ENCODE data around the gene DTX3.
A peak's percentile ranks its signal among the peaks of the same experiment; 100 is the strongest.

DTX3 gene

DNA sequence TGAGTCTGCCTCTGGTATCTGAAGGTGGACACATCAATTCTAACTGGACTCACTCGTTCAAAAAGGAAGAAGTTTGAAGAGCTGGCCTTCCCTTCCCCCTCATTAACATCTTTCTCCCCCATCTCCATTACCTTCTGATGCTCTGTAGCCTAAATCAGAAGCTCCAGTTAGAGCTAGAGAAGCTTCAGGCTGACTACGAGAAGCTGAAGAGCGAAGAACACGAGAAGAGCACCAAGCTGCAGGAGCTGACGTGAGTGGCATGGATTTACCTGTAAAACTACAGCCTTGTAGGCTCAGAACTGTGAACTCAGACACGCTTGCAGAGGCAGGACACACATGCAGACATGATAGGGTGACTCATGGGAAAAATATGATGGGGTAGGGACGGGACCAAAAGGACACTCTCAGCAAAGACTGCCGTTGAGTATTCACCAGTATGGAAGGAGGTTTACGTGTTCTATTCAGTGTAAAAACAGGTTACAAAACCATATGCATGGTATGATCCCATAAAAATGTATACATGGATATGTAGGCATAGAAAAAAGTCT is 27.9 kb upstream of the DTX3 start:
- H3K27me3 Mint-ChIP-seq, result peaks cover 24% of the 10 kb centered on the region
- no peaks in the 10 kb centered on the region for H3K4me1 Mint-ChIP-seq
- no peak for DNase-seq
- no peaks in the 10 kb centered on the region for H3K36me3 Mint-ChIP-seq
- CTCF ChIA-PET, result interaction anchor here (1.3 kb wide), 1 partner anchor 65 kb away, joined by 4 read pairs; no protein-coding TSS in a partner anchor
- H3K9me3 Mint-ChIP-seq, result no peaks in the 10 kb centered on the region
- no peak overlapping the region for H3K27ac Mint-ChIP-seq
- H3K4me3 Mint-ChIP-seq, result no peak overlapping the region

DNA sequence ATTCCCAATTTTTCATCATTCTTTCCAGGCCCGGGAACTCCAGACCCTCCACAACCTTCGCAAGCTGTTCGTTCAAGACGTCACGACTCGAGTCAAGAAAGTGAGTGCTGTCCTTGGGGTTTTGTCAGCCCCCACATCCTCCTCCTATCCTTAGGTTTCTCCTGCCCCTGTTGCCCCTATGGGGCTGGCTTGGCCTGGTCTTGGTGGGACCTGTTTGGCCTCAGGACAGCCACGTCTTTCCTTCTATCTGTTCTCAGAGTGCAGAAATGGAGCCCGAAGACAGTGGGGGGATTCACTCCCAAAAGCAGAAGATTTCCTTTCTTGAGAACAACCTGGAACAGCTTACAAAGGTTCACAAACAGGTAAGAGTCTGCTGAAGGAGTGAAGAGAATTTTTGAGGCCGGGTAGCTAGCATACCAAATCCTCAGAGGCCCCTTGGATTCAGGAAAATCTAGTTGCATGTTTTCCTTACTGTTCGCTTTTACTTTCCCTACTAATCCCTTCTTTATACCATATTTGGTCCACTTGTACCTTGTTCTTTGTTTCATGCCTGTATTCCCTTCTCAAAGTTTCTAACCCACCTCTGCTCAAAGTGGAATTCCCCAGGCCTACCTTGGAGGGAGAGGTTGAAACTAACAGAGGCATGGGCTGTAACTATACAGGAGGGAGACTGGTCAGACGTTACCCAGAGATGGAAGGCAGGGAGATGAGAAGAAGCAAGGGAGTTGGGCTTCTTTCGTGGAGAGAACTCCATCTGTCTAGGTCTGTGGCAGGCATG is 26.5 kb upstream of the DTX3 start:
- CTCF ChIA-PET, result no interaction called here
- no peaks in the 10 kb centered on the region for H3K36me3 Mint-ChIP-seq
- DNase-seq, result no peak

DNA sequence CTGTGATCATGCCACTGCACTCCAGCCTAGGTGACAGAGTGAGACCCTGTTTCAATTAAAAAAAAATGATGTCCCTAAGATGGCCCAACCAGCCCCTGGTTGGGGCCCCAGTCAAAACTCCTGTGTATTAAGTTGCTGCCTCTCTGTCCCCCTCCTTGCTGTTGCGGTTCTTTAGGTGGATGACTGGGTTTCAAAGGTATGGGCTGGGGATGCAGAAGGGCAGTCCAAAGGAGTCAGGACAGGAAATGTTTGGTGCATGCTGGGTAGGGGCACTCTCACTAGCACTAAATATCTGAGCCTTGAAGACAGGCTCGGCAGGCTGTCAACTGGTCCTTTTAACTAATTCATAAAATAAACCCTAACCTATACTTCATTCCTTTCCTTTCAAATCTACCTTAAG is 25.6 kb upstream of the DTX3 start:
- no peak for DNase-seq
- Mint-ChIP-seq H3K27ac (no peak overlapping the region), H3K9me3 (no peaks in the 10 kb centered on the region), H3K36me3 (no peaks in the 10 kb centered on the region), H3K27me3 (peaks cover 27% of the 10 kb centered on the region), H3K4me3 (no peak overlapping the region), H3K4me1 (peaks cover 6% of the 10 kb centered on the region)
- CTCF ChIA-PET, result interaction anchor here (7.5 kb wide), 1 partner anchor 44 kb away, joined by 143 read pairs; no protein-coding TSS in a partner anchor

More for the DNA sequence above, 26.5 kb upstream of the DTX3 start:
- Mint-ChIP-seq H3K27me3 (peaks cover 24% of the 10 kb centered on the region), H3K4me1 (peaks cover under 1% of the 10 kb centered on the region), H3K27ac (no peak overlapping the region), H3K9me3 (no peaks in the 10 kb centered on the region), H3K4me3 (no peak overlapping the region)

DNA sequence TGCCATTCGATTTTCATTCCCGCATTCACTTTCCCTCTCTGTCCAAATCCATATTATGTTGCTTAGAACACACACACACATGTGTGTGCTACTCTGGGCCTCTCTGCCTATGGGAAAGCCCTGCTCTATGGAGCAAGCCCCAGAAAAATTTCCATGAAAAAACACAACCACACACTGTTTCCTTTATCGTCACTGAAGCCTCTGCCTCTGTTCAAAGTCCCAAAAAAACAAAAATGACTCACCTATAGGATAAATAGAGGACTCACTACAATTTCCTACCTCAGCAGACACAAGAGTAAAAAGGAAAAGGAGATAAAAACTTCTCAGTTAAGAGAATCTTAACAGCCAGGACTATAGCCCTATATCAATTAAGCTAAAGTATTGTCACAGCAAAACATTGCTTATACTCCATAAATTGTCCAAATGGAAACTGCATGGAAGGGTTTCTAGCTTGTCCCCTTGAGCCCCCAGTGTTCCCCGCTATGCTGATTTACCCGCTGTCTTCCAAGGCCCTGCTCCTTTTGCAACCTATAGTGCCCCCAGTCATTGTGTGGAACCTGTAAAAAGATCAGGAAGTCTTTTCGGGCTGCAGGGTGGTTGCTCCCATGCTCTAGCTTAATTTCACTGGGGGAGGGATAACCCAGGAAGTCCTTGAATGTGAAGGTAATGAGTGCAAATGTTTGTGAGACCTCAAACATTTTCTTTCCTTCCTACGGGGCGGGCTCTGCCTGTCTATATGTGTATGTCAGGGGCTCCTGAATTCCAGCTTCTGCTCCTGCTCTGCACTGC is 24.8 kb upstream of the DTX3 start:
- no peak overlapping the region for H3K27ac Mint-ChIP-seq
- CTCF ChIA-PET, result interaction anchor here (1.6 to 7.5 kb wide), 3 partner anchors 43 to 121 kb away, joined by 5 to 143 read pairs (median 14); partner anchors contain the start of gene GLI1
- H3K4me3 Mint-ChIP-seq, result no peak overlapping the region

DNA sequence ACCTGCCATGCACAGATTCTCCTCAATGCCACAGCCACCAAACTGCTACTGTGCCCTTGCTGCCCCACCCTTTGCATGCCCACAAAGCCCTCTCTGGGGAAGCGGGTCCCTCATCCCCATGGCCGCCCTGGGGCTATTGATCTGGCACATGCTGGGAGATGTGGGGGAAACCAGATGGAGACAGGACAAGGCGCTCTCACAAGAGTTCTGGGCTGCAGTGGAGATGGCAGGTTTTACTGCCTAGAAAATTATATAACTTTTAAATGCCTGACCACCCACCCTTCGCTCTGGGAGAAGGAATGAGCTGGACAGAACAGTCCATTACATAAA is 24.2 kb upstream of the DTX3 start:
- no peak overlapping the region for H3K27ac Mint-ChIP-seq
- no peak overlapping the region for H3K4me3 Mint-ChIP-seq

More for the DNA sequence above, 24.8 kb upstream of the DTX3 start:
- Mint-ChIP-seq H3K9me3 (no peaks in the 10 kb centered on the region), H3K27me3 (peaks cover 24% of the 10 kb centered on the region), H3K4me1 (peaks cover 8% of the 10 kb centered on the region), H3K36me3 (no peaks in the 10 kb centered on the region)
- no peak for DNase-seq

DNA sequence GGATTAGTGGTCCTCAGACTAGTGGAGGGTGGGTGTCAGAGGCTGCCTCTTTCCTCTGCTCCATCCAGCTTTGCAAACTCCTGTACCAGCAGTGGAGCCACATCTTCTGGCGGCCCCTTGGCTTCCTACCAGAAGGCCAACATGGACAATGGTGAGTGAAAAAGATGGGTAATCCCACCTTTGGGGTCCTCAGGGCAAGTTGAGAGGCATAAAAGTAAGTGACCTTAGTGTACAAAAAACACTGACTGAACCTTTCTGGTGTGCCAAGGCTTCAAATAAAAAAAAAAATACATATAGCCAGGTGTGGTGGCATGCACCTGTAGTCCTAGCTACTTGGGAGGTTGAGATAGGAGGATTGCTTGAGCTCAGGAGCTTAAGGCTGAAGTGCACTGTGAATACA is 22.8 kb upstream of the DTX3 start:
- H3K27me3 Mint-ChIP-seq, result peaks cover 14% of the 10 kb centered on the region

More for the DNA sequence above, 24.2 kb upstream of the DTX3 start:
- Mint-ChIP-seq H3K27me3 (peaks cover 22% of the 10 kb centered on the region), H3K9me3 (no peaks in the 10 kb centered on the region), H3K4me1 (peaks cover 8% of the 10 kb centered on the region), H3K36me3 (no peaks in the 10 kb centered on the region)
- no peak for DNase-seq
- CTCF ChIA-PET, result interaction anchor here (0.8 to 7.5 kb wide), 5 partner anchors 9 to 122 kb away, joined by 3 to 143 read pairs (median 5); partner anchors contain the start of gene GLI1

DNA sequence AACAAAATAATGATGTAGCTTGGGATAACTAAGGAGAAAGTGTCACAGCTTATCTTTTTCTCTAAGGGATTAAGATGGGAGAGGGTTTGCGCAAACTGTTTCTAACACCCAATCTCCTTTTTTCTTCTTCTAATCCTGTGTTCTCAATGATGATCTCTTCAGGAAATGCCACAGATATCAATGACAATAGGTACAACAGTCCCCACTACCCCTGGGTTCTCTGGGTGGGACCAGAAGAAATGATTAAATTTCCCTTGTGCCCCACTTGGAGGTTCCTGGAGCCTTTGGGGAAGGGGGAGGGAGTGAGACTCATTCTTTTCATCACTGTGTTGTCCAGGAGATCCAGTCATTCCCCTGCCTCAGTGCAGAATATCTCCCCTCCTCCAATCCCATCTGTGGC is 22.2 kb upstream of the DTX3 start:
- no peak for DNase-seq
- Mint-ChIP-seq H3K4me3 (no peak overlapping the region), H3K27me3 (peaks cover 14% of the 10 kb centered on the region), H3K27ac (no peak overlapping the region), H3K36me3 (no peaks in the 10 kb centered on the region), H3K4me1 (peaks cover 8% of the 10 kb centered on the region), H3K9me3 (no peaks in the 10 kb centered on the region)
- CTCF ChIA-PET, result interaction anchor here (0.6 to 7.5 kb wide), 18 partner anchors 7 to 337 kb away, joined by 3 to 143 read pairs (median 7); partner anchors contain the start of genes B4GALNT1, DCTN2, DTX3 and GLI1

More for the DNA sequence above, 22.8 kb upstream of the DTX3 start:
- CTCF ChIA-PET, result interaction anchor here (0.7 to 7.5 kb wide), 10 partner anchors 11 to 323 kb away, joined by 3 to 143 read pairs (median 4); partner anchors contain the start of genes B4GALNT1, GLI1 and PIP4K2C
- no peak for DNase-seq
- Mint-ChIP-seq H3K27ac (no peak overlapping the region), H3K9me3 (no peaks in the 10 kb centered on the region), H3K36me3 (no peaks in the 10 kb centered on the region), H3K4me1 (peaks cover 8% of the 10 kb centered on the region), H3K4me3 (no peak overlapping the region)

DNA sequence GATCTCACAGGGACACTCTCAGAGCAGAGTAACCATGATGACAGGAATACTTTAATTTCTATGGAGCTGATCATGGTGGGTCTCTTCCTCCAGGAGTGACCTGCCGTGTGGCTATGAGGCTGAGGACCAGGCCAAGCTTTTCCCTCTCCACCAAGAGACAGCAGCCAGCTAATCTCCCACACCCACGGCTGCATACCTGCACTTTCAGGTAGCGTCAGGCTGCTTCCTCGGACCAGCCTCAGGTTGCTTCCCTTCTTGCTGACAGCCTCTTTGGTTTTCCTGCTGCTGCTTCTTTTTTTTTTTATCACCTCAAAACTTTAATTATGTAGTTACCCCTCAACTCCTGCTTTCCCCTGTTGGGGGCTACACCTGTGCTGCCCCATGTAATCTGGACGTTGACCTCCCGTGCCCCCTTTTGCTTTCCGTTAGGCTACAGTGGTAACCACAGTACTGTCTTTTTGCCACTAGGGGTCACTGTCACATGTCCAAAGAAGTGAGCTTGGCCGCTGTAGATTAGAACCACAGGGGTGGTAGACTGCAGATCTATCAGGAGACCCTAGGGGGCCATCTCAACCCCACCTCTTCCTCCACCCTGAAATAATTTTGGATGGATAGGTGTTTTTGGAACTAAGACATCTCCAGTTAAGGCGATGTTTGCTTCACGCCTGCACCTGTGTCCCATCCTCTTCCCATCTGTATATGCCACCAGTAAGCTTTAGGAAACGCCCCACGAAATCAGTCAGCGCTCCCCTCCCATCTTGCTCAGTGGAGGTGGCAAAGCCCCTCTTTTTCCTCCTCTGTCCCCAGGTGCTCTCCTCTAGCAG is 21.4 kb upstream of the DTX3 start:
- H3K9me3 Mint-ChIP-seq, result no peaks in the 10 kb centered on the region
- no peak overlapping the region for H3K27ac Mint-ChIP-seq
- H3K27me3 Mint-ChIP-seq, result peaks cover 7% of the 10 kb centered on the region
- peaks cover 8% of the 10 kb centered on the region for H3K4me1 Mint-ChIP-seq
- peak; percentile 79 for DNase-seq
- CTCF ChIA-PET, result interaction anchor here (0.6 to 7.5 kb wide), 34 partner anchors 8 to 337 kb away, joined by 3 to 143 read pairs (median 6); partner anchors contain the start of genes B4GALNT1, DCTN2, DTX3 and GLI1
- H3K4me3 Mint-ChIP-seq, result no peak overlapping the region
- no peaks in the 10 kb centered on the region for H3K36me3 Mint-ChIP-seq

DNA sequence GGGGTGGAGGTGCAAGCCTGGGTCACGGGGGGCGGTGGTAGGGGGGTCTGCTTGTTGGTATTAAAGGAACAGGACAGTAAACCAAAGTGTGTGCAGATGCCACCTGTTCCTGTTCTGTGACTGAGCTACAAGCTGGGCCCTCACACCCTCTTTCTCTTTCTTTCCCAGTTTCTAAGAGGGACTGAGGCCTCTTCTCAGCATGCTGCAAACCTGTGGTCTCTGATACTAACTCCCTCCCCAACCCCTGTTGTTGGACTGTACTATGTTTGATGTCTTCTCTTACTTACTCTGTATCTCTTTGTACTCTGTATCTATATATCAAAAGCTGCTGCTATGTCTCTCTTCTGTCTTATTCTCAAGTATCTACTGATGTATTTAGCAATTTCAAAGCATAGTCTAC is 20.6 kb upstream of the DTX3 start:
- H3K9me3 Mint-ChIP-seq, result no peaks in the 10 kb centered on the region

DNA sequence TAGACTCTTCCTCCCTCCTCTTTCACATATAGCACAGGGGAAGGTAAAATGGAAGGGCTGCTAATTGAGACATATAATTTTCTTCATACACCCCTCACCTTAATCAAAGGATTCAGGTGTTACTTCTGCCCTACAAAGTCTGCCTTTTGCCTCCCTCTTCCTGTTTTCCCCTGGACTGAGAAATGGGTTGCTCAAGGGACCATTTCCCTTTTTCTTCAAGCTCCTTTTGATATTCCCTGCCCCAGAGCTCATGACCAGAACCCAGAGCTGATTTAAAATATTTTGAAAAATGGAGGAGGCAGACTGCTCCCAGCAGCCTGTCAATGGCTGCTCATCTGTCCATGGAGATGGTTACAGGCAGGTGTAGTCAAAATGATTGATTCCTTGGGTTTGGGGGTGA is 19.9 kb upstream of the DTX3 start:
- no peak overlapping the region for H3K4me3 Mint-ChIP-seq
- H3K27ac Mint-ChIP-seq, result no peak overlapping the region
- CTCF ChIA-PET, result interaction anchor here (0.6 to 7.5 kb wide), 14 partner anchors 8 to 1864 kb away, joined by 3 to 143 read pairs (median 6); partner anchors contain the start of genes DTX3, OS9 and PIP4K2C

More for the DNA sequence above, 20.6 kb upstream of the DTX3 start:
- CTCF ChIA-PET, result interaction anchor here (0.8 to 7.5 kb wide), 23 partner anchors 8 to 219 kb away, joined by 3 to 143 read pairs (median 8); partner anchors contain the start of genes DTX3, OS9 and PIP4K2C
- Mint-ChIP-seq H3K4me1 (peaks cover 8% of the 10 kb centered on the region), H3K36me3 (no peaks in the 10 kb centered on the region), H3K27ac (no peak overlapping the region), H3K27me3 (peaks cover 6% of the 10 kb centered on the region), H3K4me3 (no peak overlapping the region)
- DNase-seq, result no peak

DNA sequence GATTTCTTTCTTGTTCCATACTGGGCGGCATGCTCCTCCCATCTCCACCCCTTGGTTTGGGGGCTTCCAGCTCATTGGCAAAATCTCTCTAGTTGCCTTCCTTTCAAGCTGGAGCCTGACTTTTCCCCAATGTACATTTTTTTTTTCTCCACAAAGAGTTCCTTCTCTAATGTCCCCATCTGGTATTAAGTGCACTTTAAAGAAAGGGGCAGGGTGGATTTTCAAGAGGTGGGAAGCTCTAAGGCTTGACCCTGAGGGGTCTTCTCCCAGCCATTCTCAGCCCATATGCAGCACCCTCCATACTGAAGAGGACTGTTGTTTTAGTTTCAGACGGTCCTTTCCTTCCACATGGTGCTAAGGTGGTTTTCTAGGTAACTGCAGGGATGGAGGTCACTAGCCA is 19.5 kb upstream of the DTX3 start:
- DNase-seq, result no peak
- Mint-ChIP-seq H3K27ac (no peak overlapping the region), H3K4me3 (no peak overlapping the region), H3K36me3 (no peaks in the 10 kb centered on the region), H3K4me1 (peaks cover 8% of the 10 kb centered on the region), H3K27me3 (peaks cover 6% of the 10 kb centered on the region), H3K9me3 (no peaks in the 10 kb centered on the region)
- CTCF ChIA-PET, result interaction anchor here (0.6 to 7.5 kb wide), 12 partner anchors 7 to 1864 kb away, joined by 3 to 143 read pairs (median 8); partner anchors contain the start of genes OS9 and PIP4K2C

More for the DNA sequence above, 19.9 kb upstream of the DTX3 start:
- DNase-seq, result no peak
- Mint-ChIP-seq H3K27me3 (peaks cover 6% of the 10 kb centered on the region), H3K36me3 (no peaks in the 10 kb centered on the region), H3K4me1 (peaks cover 8% of the 10 kb centered on the region), H3K9me3 (no peaks in the 10 kb centered on the region)

DNA sequence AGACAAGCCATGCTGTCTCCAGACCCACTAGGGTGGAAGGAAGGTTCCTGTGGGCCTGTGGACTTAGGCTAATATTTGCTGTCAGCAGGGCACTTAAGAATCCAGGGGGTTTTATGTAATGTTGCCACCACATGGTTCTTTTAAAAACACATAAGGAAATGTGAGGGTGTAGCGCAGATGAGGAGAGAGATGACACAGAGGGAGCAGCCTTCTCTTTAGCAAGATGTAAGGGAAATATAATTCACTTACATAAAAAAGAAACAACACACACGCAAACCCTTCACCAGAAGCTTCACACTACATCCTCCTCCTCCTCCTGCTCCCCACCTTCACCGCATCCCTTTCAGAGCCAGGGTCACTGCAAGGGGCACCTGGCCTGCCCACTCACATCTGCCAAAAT is 18.5 kb upstream of the DTX3 start:
- no peak for DNase-seq
- peaks cover 14% of the 10 kb centered on the region for H3K4me1 Mint-ChIP-seq
- no peak overlapping the region for H3K27ac Mint-ChIP-seq
- H3K4me3 Mint-ChIP-seq, result no peak overlapping the region
- H3K27me3 Mint-ChIP-seq, result peaks cover 6% of the 10 kb centered on the region
- H3K36me3 Mint-ChIP-seq, result no peaks in the 10 kb centered on the region
- CTCF ChIA-PET, result interaction anchor here (1.3 to 7.5 kb wide), 2 partner anchors 37 to 41 kb away, joined by 3 to 143 read pairs; no protein-coding TSS in a partner anchor
- no peaks in the 10 kb centered on the region for H3K9me3 Mint-ChIP-seq

DNA sequence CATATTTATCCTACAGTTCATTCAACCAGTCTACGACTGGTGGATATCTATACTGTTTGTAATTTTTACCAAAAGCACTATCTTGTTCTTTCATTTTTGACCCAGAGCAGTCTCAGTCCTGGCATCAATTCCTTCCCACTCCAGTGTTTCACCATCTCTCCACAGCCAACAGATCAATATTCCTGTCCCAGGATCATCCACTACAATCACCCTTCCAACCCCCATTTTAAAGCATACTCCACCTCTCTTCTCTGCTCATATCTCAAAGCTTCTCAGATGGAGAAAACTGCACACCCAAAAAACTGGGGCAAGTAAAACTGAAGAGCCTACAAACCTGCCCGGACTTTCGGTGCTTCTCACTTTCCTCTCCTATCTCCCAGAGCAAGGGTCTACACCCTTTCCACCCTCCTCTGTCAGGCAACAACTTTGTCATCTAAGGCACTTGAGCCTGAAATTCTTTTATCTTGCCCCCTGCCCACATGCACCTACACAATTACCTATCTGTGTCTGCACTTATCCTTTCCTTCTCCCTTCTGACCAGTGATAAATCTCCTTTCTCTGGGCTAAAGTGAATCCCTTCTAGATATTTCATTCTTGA is 17.7 kb upstream of the DTX3 start:
- peaks cover 6% of the 10 kb centered on the region for H3K27me3 Mint-ChIP-seq
- H3K36me3 Mint-ChIP-seq, result no peaks in the 10 kb centered on the region
- H3K4me3 Mint-ChIP-seq, result no peak overlapping the region
- H3K27ac Mint-ChIP-seq, result no peak overlapping the region
- no peaks in the 10 kb centered on the region for H3K9me3 Mint-ChIP-seq
- no peak for DNase-seq
- H3K4me1 Mint-ChIP-seq, result peaks cover 19% of the 10 kb centered on the region
- CTCF ChIA-PET, result no interaction called here
